Measurements from ENCODE around the gene RCOR1.

RCOR1 gene

DNA sequence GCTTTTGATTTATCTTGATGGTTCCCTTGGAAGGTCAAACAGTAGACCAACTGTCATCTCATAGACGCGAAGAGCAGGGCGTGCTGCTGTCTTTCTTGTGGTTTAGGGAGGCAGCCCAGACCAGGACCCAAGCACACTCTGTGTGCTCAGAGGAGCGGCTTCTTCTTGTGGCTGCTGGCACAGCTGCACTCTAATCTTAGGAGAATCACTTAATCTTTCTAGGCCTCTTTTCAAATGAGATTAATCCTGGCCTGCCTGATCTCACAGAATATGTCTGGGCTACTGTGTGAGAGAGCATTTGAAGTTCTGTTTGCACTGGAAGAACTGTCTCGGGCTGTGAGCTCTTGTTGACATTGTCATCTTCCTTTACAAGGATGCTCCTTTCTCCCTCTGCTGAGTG lies 124.8 kb downstream of the RCOR1 start:
- no peak for TF ChIP-seq FOXP2 (optimal IDR thresholded peaks at IDR 0.05; ENCODE audit: borderline replicate concordance, extremely low read depth, extremely low read length, insufficient read depth)
- no peak for TF ChIP-seq TAF1 (IDR thresholded peaks at IDR 0.05; ENCODE audit: borderline replicate concordance, insufficient read depth, low read length)
- TF ChIP-seq SIN3A (IDR thresholded peaks at IDR 0.05; ENCODE audit: borderline replicate concordance, insufficient read depth, low read length): no peak
- no peak for TF ChIP-seq POLR2AphosphoS5 (IDR thresholded peaks at IDR 0.05; ENCODE audit: low read depth, low read length)
- TF ChIP-seq REST (IDR thresholded peaks at IDR 0.05; ENCODE audit: insufficient read depth in 1 of 2, low read depth in 2 of 2, low read length in 2 of 2): no peak

DNA sequence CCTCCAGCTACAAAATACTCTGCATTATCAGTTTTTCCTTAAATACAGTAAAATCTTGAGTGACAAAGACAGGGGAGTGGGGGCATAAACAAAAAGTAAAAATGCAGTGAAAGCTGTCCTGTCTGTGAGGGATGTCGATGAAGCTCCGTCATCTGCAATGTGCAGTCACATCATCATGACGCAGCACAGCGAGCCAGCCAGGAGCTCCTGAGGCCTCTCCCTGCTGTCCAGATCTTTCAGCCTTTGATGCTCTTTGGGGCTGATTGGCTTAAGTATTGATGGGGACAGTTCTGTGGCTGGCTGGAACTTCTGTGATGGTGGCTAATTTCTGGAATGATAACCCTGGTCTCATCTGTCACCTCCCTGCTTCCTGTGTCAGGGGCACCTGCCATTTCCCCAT lies 130.2 kb downstream of the RCOR1 start:
- TF ChIP-seq POLR2AphosphoS5 (IDR thresholded peaks at IDR 0.05; ENCODE audit: low read depth, low read length) (no peak), SIN3A (IDR thresholded peaks at IDR 0.05; ENCODE audit: borderline replicate concordance, insufficient read depth, low read length) (no peak), FOXP2 (optimal IDR thresholded peaks at IDR 0.05; ENCODE audit: borderline replicate concordance, extremely low read depth, extremely low read length, insufficient read depth) (no peak), TAF1 (IDR thresholded peaks at IDR 0.05; ENCODE audit: borderline replicate concordance, insufficient read depth, low read length) (no peak), REST (IDR thresholded peaks at IDR 0.05; ENCODE audit: insufficient read depth in 1 of 2, low read depth in 2 of 2, low read length in 2 of 2) (no peak)

- no peak for TF ChIP-seq FOXP2 (optimal IDR thresholded peaks at IDR 0.05; ENCODE audit: borderline replicate concordance, extremely low read depth, extremely low read length, insufficient read depth)
- TF ChIP-seq POLR2AphosphoS5 (IDR thresholded peaks at IDR 0.05; ENCODE audit: low read depth, low read length): no peak
- no peak for TF ChIP-seq REST (IDR thresholded peaks at IDR 0.05; ENCODE audit: insufficient read depth in 1 of 2, low read depth in 2 of 2, low read length in 2 of 2)
- no peak for TF ChIP-seq SIN3A (IDR thresholded peaks at IDR 0.05; ENCODE audit: borderline replicate concordance, insufficient read depth, low read length)
- TF ChIP-seq TAF1 (IDR thresholded peaks at IDR 0.05; ENCODE audit: borderline replicate concordance, insufficient read depth, low read length): no peak
These were observed 131.2 kb downstream of the RCOR1 start for GRCh38 chr14:102723650-102724049.

DNA sequence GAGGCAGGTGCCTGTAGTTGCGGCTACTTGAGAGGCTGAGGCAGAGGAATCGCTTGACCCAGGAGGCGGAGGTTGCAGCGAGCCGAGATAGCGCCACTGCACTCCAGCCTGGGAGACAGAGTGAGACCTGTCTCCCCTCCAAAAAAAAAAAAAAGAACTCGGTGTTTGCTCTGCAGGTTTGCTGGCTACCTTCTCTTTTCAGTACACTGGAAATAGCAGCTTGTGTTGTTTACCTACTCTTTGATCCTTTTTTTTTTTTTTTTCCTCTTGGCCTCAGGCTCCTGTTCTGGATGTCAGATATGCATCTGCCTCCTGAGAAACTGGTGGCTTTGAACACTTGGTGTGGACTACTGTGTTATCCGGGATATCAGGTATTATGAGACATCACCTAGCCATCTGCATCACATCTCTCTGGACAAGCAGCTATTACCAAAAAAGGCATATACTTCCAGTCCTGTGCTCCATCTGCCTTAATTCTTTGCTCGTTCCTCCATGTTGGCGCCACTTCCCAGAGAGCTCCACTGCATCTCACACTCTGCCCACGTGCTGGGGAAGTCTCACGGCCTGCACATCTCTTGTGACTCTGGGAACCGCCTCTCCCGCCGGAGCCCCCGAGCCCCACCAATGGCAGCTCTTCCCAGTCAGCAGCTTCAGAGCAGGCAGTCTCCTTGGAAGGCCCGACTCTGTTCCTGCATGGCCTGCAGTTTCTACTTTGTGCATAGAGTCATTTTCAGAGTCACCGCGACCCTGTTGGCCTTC lies 133.9 kb downstream of the RCOR1 start:
- TF ChIP-seq FOXP2 (optimal IDR thresholded peaks at IDR 0.05; ENCODE audit: borderline replicate concordance, extremely low read depth, extremely low read length, insufficient read depth) (no peak), SIN3A (IDR thresholded peaks at IDR 0.05; ENCODE audit: borderline replicate concordance, insufficient read depth, low read length) (no peak), REST (IDR thresholded peaks at IDR 0.05; ENCODE audit: insufficient read depth in 1 of 2, low read depth in 2 of 2, low read length in 2 of 2) (no peak), POLR2AphosphoS5 (IDR thresholded peaks at IDR 0.05; ENCODE audit: low read depth, low read length) (no peak), TAF1 (IDR thresholded peaks at IDR 0.05; ENCODE audit: borderline replicate concordance, insufficient read depth, low read length) (no peak)
